Ovary (tissue), 3 donors: Measurements from ENCODE around the gene SF3B3.

Experiments used
- EP300 ChIP-seq: sonication (generic); formaldehyde crosslinking; IDR thresholded peaks from one replicate; pipeline ENCODE4 v1.6.1; 2017; ENCODE audit warnings: antibody characterized with exemption
- POLR2A ChIP-seq: fragments of 450-650 bp; IDR thresholded peaks from one replicate; pipeline ENCODE4 v1.6.1; 2017; ENCODE audit warnings: antibody characterized with exemption, mild to moderate bottlenecking, moderate library complexity
- TF ChIP-seq, protein P1 (sequence below), 3 donors: fragments of 450-650 bp in 2 of 3; fragments of 200-600 bp in 1 of 3; IDR thresholded peaks; one replicate each; pipeline versions ENCODE4 v1.5.1 to v1.8.0; 2016 to 2022; ENCODE audit warnings: antibody characterized with exemption in 3 of 3, mild to moderate bottlenecking in 1 of 3
- donor health status: DM: no; HTN: no; CAD: no.

- TF ChIP-seq, protein P1, sequence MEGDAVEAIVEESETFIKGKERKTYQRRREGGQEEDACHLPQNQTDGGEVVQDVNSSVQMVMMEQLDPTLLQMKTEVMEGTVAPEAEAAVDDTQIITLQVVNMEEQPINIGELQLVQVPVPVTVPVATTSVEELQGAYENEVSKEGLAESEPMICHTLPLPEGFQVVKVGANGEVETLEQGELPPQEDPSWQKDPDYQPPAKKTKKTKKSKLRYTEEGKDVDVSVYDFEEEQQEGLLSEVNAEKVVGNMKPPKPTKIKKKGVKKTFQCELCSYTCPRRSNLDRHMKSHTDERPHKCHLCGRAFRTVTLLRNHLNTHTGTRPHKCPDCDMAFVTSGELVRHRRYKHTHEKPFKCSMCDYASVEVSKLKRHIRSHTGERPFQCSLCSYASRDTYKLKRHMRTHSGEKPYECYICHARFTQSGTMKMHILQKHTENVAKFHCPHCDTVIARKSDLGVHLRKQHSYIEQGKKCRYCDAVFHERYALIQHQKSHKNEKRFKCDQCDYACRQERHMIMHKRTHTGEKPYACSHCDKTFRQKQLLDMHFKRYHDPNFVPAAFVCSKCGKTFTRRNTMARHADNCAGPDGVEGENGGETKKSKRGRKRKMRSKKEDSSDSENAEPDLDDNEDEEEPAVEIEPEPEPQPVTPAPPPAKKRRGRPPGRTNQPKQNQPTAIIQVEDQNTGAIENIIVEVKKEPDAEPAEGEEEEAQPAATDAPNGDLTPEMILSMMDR (IDR thresholded peaks at IDR 0.05), result no peak
- no peak for TF ChIP-seq POLR2A
- TF ChIP-seq EP300, result no peak
Measured at GRCh38 chr16:70475054-70475871, 48.4 kb upstream of the SF3B3 start.
